Urinary bladder (tissue), 4 donors: ENCODE results near the gene LEMD2. TPM values are rescaled to one million over a fixed set of nuclear protein-coding genes. Genes with fewer than 3 reads are reported as not detected.
A peak's percentile ranks its signal among the peaks of the same experiment; 100 is the strongest.
"Not testable (repeated sequence)": the region's sequence is repeated elsewhere in the genome, so short reads cannot be mapped to it uniquely, and the experiment has no call there.

Experiments
- DNase-seq: peaks from one replicate; pipeline ENCODE4 v3.0.0-alpha.2; 2015; ENCODE audit errors: extremely low spot score
- H3K27ac ChIP-seq: one replicate; pipeline ENCODE4 v1.5.1; 2013; ENCODE audit warnings: low read depth, mild to moderate bottlenecking, moderate library complexity
- H3K36me3 ChIP-seq: one replicate; pipeline ENCODE4 v1.6.1; 2013; ENCODE audit warnings: mild to moderate bottlenecking, moderate library complexity; ENCODE audit not compliant: insufficient read depth
- H3K4me1 ChIP-seq: one replicate; pipeline ENCODE4 v1.6.1; 2013; ENCODE audit warnings: mild to moderate bottlenecking, moderate library complexity; ENCODE audit not compliant: insufficient read depth
- H3K4me3 ChIP-seq: one replicate; pipeline ENCODE4 v1.5.1; 2013; ENCODE audit warnings: low read depth, low read length
- WGBS: extraction: QIAGEN DNeasy Blood & Tissue Kit; methylation state at CpG from one replicate; pipeline ENCODE4 v1.1.7; 2013; 5-methylcytosine and 5-hydroxymethylcytosine counted together
- polyA plus RNA-seq: library from polyadenylated mRNA; stranded (reverse); fragments of 200-250 nt; gene quantifications from one replicate; pipeline ENCODE4 v1.2.3, GENCODE V29; 2013
- total RNA-seq: library from RNA; depleted of rRNA; stranded (reverse); fragments of >200 nt; gene quantifications from one replicate; pipeline ENCODE4 v1.2.3, GENCODE V29; 2014
- donor health status: healthy with polysubstance abuse.
- donor health status: healthy.

Gene LEMD2
- total RNA-seq (33.6 TPM), polyA plus RNA-seq (41.7 TPM)

DNA sequence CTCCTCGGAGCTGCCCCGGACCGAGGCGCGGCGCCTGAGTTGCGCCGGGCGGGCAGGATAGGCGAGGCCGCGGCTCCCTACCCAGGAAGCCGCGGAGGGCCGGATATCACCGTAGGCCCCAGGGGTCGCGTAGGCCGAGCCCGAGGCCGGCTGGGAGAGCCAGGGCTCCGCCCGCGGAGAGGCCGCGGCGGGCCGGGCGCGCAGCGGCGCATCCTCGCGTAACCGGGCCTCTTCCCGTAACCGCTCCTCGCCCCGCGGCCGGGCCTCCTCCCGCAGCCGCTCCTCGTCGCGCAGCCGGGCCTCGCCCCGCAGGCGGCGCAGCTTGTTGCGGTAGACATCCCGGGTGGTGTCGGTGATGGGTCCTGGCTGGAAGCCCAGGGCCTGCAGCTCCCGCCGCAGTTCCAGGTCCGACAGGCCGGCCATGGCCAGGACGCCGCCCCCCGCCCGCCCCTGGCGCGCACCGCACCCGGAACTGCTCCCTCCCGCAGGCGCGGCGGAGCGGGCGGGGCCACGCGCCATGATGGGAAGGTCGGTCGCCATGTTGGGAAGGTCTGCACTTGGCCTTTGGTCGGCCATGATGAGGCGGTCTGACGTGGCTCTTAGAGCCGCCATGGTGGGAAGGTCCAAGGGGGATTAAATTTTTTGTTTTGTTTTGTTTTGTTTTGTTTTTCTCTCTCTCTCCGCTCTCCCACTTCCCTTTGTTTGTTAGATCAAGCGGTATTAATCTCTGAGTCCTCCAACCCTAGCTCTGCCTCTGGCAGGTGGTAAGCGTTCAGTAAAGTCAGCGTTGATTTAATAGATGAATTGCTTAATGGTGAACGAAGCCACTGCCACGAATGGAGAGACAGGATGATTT lies at the start of gene LEMD2:
LEMD2 (minus strand) TSS at position 437 of the 856 bp plus-strand sequence; CDS start at position 423, 14 bp downstream.
- H3K36me3 ChIP-seq, result no peaks in the 10 kb centered on the region
- 3% methylated on average over 86 of the region's 86 CpGs for WGBS

GRCh38 chr6:33837971-33838665 lies 49.2 kb upstream of the LEMD2 start:
- Histone ChIP-seq H3K36me3 (no peaks in the 10 kb centered on the region), H3K4me1 (no peaks in the 10 kb centered on the region), H3K27ac (no peak overlapping the region), H3K4me3 (no peak overlapping the region)
- no peak for DNase-seq
- WGBS, result 26% methylated on average over 12 of the region's 12 CpGs

More for the DNA sequence above, at the start of gene LEMD2:
- no peaks in the 10 kb centered on the region for H3K4me1 ChIP-seq
- peak within 1 kb of the TSS; percentile 98 for H3K27ac ChIP-seq
- DNase-seq, result peak; percentile 77
- H3K4me3 ChIP-seq, result peak within 1 kb of the TSS; percentile 95

DNA sequence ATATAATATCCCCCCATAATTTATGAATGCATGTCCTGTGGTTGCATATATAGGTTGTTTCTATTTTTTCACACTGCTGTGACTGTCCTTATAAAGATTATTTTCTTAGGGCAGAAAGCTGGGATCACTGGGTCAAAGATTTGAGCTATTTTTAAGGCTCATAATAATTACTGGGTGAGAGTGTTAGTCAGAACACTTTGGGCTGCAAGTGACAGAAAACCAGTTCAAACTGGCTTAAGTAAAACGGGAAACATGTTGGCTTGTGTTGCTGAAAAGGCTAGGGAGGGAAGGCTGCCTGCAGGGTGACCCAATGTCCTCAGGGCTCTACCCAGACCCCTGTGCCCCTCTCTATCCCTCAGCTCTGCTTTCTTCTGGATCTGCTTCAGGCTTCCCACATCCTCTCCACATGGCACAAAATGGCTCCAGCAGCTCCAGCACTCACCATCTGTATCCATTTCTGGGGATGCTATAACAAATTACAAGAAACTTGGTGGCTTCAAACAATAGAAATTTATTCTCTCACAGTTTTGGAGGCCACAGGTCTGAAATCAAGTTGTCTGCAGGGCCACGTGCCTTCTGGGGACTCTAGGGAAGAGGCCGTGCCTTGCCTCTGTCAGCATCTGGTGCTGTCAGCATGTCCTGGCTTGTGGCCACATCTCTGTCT lies 48.0 kb upstream of the LEMD2 start:
- H3K36me3 ChIP-seq, result no peaks in the 10 kb centered on the region
- WGBS, result 86% methylated on average over 3 of the region's 3 CpGs
- DNase-seq, result no peak
- no peak overlapping the region for H3K27ac ChIP-seq
- no peak overlapping the region for H3K4me3 ChIP-seq
- no peaks in the 10 kb centered on the region for H3K4me1 ChIP-seq

DNA sequence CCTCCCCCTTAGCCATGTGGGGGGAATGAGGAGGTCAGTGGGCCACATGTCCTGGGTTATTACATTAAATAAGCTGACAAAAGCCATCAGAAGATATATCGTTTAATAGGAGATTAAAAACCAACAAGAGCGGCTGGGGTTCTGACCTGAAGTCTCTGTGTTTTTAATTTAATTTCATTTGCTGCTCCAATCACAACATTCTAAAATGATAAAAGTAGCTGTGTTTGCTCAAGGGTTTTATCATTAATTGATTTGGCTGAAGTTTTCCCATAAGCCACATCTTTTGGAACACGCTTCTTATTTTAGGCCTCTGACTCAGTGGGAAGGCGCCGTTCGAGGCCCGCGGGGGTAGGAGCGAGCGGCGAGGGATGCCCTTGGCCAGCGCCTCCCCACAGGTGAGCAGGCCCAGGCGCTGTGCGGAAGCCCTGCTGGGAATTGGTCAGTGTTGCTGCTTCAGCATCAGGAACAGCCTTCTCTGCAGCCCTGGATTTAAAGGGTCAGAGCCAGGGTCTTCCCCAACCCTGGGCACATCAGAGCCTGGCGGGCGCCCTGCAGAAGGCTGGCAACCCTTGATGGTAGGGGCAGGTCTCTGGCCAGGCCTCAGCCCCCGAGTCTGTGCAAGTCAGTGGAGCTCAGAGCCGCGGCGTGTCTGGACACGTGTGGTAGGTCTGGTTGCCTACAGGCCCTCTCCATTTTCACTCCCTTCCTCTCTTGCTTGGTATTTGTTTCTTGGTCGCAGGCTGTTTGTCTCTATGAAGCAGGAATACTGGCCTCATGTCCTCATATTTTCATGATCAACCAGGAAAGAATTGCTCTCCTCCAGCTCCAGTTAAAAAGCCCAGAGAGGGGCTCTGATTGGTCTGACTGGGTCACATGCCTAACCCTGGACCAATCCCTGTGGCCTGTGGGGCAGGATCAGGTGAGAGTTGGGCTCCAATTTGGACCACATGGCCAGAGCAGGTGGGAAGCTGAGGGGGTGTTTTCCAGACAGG lies 45.8 kb upstream of the LEMD2 start:
- no peak for DNase-seq
- 86% methylated on average over 22 of the region's 22 CpGs for WGBS

DNA sequence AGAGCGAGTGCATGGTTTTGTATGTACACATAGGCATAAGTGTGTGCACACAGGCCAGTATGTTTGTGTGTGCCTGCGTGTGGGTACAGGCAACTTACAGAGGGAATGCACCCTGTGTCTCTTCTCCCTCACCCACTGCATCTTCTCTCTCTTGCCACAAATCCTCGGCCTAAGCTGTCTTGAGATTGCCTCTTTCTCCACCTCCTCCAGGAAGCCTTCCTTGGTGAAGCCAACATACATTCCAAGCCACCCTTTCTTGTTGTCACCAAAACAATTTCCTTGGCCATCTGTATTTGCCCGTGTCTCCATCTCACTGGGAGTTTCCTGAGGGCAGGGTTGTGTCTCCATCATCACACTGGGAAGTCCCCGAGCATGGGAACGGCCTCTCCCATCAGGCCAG lies 44.7 kb upstream of the LEMD2 start:
- no peak overlapping the region for H3K4me3 ChIP-seq
- 93% methylated on average over 6 of the region's 6 CpGs for WGBS
- DNase-seq, result no peak
- H3K27ac ChIP-seq, result no peak overlapping the region
- no peaks in the 10 kb centered on the region for H3K4me1 ChIP-seq
- no peaks in the 10 kb centered on the region for H3K36me3 ChIP-seq

More for the DNA sequence above, 45.8 kb upstream of the LEMD2 start:
- Histone ChIP-seq H3K27ac (no peak overlapping the region), H3K4me3 (no peak overlapping the region), H3K36me3 (no peaks in the 10 kb centered on the region), H3K4me1 (no peaks in the 10 kb centered on the region)

DNA sequence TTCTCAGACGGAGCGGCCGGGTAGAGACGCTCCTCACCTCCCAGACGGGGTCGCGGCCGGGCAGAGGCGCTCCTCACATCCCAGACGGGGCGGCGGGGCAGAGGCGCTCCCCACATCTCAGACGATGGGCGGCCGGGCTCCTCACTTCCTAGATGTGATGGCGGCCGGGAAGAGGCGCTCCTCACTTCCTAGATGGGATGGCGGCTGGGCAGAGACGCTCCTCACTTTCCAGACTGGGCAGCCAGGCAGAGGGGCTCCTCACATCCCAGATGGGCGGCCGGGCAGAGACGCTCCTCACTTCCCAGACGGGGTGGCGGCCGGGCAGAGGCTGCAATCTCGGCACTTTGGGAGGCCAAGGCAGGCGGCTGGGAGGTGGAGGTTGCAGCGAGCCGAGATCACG lies 43.9 kb upstream of the LEMD2 start:
- 97% methylated on average over 28 of the region's 32 CpGs for WGBS
- H3K4me3 ChIP-seq, H3K27ac ChIP-seq, DNase-seq, H3K36me3 ChIP-seq, H3K4me1 ChIP-seq: not testable (repeated sequence)

- not testable (repeated sequence) for H3K36me3 ChIP-seq, H3K4me1 ChIP-seq, H3K4me3 ChIP-seq, DNase-seq, H3K27ac ChIP-seq
- WGBS, result 72% methylated on average over 4 of the region's 5 CpGs
These were observed 42.8 kb upstream of the LEMD2 start for GRCh38 chr6:33831725-33832124.

GRCh38 chr6:33830635-33831240 lies 41.8 kb upstream of the LEMD2 start:
- no peak overlapping the region for H3K27ac ChIP-seq
- H3K4me1 ChIP-seq, result no peaks in the 10 kb centered on the region
- no peak for DNase-seq
- 80% methylated on average over 21 of the region's 21 CpGs for WGBS
- H3K36me3 ChIP-seq, result no peaks in the 10 kb centered on the region
- no peak overlapping the region for H3K4me3 ChIP-seq

GRCh38 chr6:33828764-33829731 lies 40.1 kb upstream of the LEMD2 start:
- Histone ChIP-seq H3K27ac (no peak overlapping the region), H3K4me3 (no peak overlapping the region), H3K4me1 (no peaks in the 10 kb centered on the region), H3K36me3 (no peaks in the 10 kb centered on the region)
- WGBS, result 33% methylated on average over 15 of the region's 15 CpGs
- no peak for DNase-seq

GRCh38 chr6:33828452-33828763 lies 39.5 kb upstream of the LEMD2 start:
- H3K27ac ChIP-seq, result no peak overlapping the region
- no peak for DNase-seq
- 45% methylated on average over 4 of the region's 4 CpGs for WGBS
- no peaks in the 10 kb centered on the region for H3K4me1 ChIP-seq
- no peaks in the 10 kb centered on the region for H3K36me3 ChIP-seq
- no peak overlapping the region for H3K4me3 ChIP-seq

DNA sequence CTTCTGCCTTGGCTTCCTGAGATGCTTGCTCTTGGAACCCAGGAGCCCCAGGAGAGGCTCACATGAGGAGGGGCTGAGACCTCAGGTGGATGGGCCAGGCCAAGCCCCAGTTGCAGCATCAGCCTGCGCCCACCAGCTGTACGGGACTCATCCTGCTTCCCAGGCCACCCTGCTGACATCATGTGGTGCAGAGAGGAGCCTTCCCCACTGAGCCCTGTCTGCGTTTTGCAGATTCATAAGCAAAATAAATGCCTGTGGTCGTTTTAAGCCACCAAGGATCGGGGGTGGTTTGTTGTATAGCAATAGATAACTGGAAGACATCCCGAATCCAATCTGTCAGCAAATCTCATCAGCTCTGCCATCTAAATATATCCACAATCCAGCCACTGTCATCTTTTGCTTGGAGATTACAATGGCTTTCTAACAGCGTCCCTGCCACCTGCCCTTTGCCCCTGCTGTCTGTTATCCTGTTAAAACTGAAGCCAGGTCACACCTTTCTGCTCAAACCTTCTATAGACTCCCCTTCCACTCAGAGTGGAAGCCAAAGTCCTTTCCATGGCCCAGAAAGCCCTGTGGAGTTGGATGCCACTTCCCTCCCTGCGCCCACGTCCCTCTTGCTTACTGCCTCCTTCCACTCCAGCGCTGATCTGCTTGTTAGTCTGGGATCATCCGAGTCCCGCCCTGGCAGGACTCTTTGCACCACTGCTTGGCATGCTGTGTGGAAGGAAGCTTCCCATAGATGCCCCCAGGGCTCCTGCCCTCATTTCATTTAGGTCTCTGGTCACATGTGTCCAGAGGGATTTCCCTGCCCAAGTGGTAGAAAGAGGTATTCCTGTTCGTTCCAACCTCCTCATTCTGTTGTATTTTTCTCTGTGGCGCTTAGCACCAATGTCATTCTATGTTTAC lies 38.9 kb upstream of the LEMD2 start:
- no peak overlapping the region for H3K27ac ChIP-seq
- DNase-seq, result no peak
- WGBS, result 60% methylated on average over 14 of the region's 14 CpGs
- H3K36me3 ChIP-seq, result no peaks in the 10 kb centered on the region
- H3K4me1 ChIP-seq, result no peaks in the 10 kb centered on the region
- H3K4me3 ChIP-seq, result no peak overlapping the region
